ENCODE data around the gene TNFAIP8L1.
"Not testable (repeated sequence)": the region's sequence is repeated elsewhere in the genome, so short reads cannot be mapped to it uniquely, and the experiment has no call there.

TNFAIP8L1 gene

GRCh38 chr19:4638828-4639530, at the start of gene TNFAIP8L1:
Gene TNFAIP8L1 (plus strand): TSS chr19:4639516. CDS start chr19:4651870, 12,354 bp downstream.
- Histone ChIP-seq H3K9ac (ENCODE audit: low read length) (peak within 1 kb of the TSS; percentile 32), H3K27me3 (ENCODE audit: control insufficient read depth, insufficient read depth, low read length) (peaks cover 11% of the 10 kb centered on the region), H3K27ac (ENCODE audit: low read depth, low read length) (no peak within 1 kb of the TSS; the same call in 1 of the 2 replicates), H3K4me3 (ENCODE audit: low read depth, low read length) (peak within 1 kb of the TSS; percentile 75), H3K4me1 (ENCODE audit: control insufficient read depth, insufficient read depth, low read length) (peaks cover 23% of the 10 kb centered on the region), H3K36me3 (ENCODE audit: control insufficient read depth, insufficient read depth, low read length) (no peaks in the 10 kb centered on the region), H3K9me3 (ENCODE audit: control insufficient read depth, insufficient read depth, low read depth, low read length) (no peaks in the 10 kb centered on the region)

GRCh38 chr19:4589579-4590410, 49.5 kb upstream of the TNFAIP8L1 start:
- peaks cover 8% of the 10 kb centered on the region for H3K27me3 ChIP-seq (ENCODE audit: control insufficient read depth, insufficient read depth, low read length)
- H3K4me3 ChIP-seq (ENCODE audit: low read depth, low read length): no peak overlapping the region
- H3K4me1 ChIP-seq (ENCODE audit: control insufficient read depth, insufficient read depth, low read length): peaks cover 23% of the 10 kb centered on the region
- H3K9me3 ChIP-seq (ENCODE audit: control insufficient read depth, insufficient read depth, low read depth, low read length): no peaks in the 10 kb centered on the region
- no peak overlapping the region for H3K9ac ChIP-seq (ENCODE audit: low read length)
- H3K36me3 ChIP-seq (ENCODE audit: control insufficient read depth, insufficient read depth, low read length): no peaks in the 10 kb centered on the region
- no peak overlapping the region for H3K27ac ChIP-seq (ENCODE audit: low read depth, low read length)

GRCh38 chr19:4590559-4590958, 48.8 kb upstream of the TNFAIP8L1 start:
- no peaks in the 10 kb centered on the region for H3K9me3 ChIP-seq (ENCODE audit: control insufficient read depth, insufficient read depth, low read depth, low read length)
- 0 out of 2 replicates have a peak, but pooled peaks cover under 1% of the 10 kb centered on the region for H3K27me3 ChIP-seq (ENCODE audit: control insufficient read depth, insufficient read depth, low read length)
- peaks cover 16% of the 10 kb centered on the region for H3K4me1 ChIP-seq (ENCODE audit: control insufficient read depth, insufficient read depth, low read length)
- H3K27ac ChIP-seq (ENCODE audit: low read depth, low read length): no peak overlapping the region
- no peak overlapping the region for H3K9ac ChIP-seq (ENCODE audit: low read length)
- H3K36me3 ChIP-seq (ENCODE audit: control insufficient read depth, insufficient read depth, low read length): no peaks in the 10 kb centered on the region
- H3K4me3 ChIP-seq (ENCODE audit: low read depth, low read length): no peak overlapping the region

- H3K9me3 ChIP-seq (ENCODE audit: control insufficient read depth, insufficient read depth, low read depth, low read length): no peaks in the 10 kb centered on the region
- H3K4me3 ChIP-seq (ENCODE audit: low read depth, low read length): no peak overlapping the region
- H3K9ac ChIP-seq (ENCODE audit: low read length): no peak overlapping the region
- no peak overlapping the region for H3K27ac ChIP-seq (ENCODE audit: low read depth, low read length)
- H3K36me3 ChIP-seq (ENCODE audit: control insufficient read depth, insufficient read depth, low read length): no peaks in the 10 kb centered on the region
- no peaks in the 10 kb centered on the region for H3K27me3 ChIP-seq (ENCODE audit: control insufficient read depth, insufficient read depth, low read length)
- peaks cover 14% of the 10 kb centered on the region for H3K4me1 ChIP-seq (ENCODE audit: control insufficient read depth, insufficient read depth, low read length)
Observed at GRCh38 chr19:4591320-4591719, 48.0 kb upstream of the TNFAIP8L1 start.

- Histone ChIP-seq H3K9me3 (ENCODE audit: control insufficient read depth, insufficient read depth, low read depth, low read length) (no peaks in the 10 kb centered on the region), H3K27me3 (ENCODE audit: control insufficient read depth, insufficient read depth, low read length) (peaks cover 8% of the 10 kb centered on the region), H3K9ac (ENCODE audit: low read length) (no peak overlapping the region), H3K27ac (ENCODE audit: low read depth, low read length) (no peak overlapping the region), H3K4me1 (ENCODE audit: control insufficient read depth, insufficient read depth, low read length) (peaks cover 7% of the 10 kb centered on the region), H3K36me3 (ENCODE audit: control insufficient read depth, insufficient read depth, low read length) (no peaks in the 10 kb centered on the region), H3K4me3 (ENCODE audit: low read depth, low read length) (no peak overlapping the region)
Observed at GRCh38 chr19:4592445-4592844, 46.9 kb upstream of the TNFAIP8L1 start.

GRCh38 chr19:4593409-4593851, 45.9 kb upstream of the TNFAIP8L1 start:
- Histone ChIP-seq H3K27ac (ENCODE audit: low read depth, low read length) (no peak overlapping the region), H3K4me1 (ENCODE audit: control insufficient read depth, insufficient read depth, low read length) (peaks cover 4% of the 10 kb centered on the region), H3K9ac (ENCODE audit: low read length) (no peak overlapping the region), H3K36me3 (ENCODE audit: control insufficient read depth, insufficient read depth, low read length) (no peaks in the 10 kb centered on the region), H3K4me3 (ENCODE audit: low read depth, low read length) (no peak overlapping the region), H3K9me3 (ENCODE audit: control insufficient read depth, insufficient read depth, low read depth, low read length) (no peaks in the 10 kb centered on the region), H3K27me3 (ENCODE audit: control insufficient read depth, insufficient read depth, low read length) (peaks cover 9% of the 10 kb centered on the region)

GRCh38 chr19:4594201-4594600, 45.1 kb upstream of the TNFAIP8L1 start:
- H3K36me3 ChIP-seq (ENCODE audit: control insufficient read depth, insufficient read depth, low read length): no peaks in the 10 kb centered on the region
- no peaks in the 10 kb centered on the region for H3K9me3 ChIP-seq (ENCODE audit: control insufficient read depth, insufficient read depth, low read depth, low read length)
- no peak overlapping the region for H3K9ac ChIP-seq (ENCODE audit: low read length)
- H3K27ac ChIP-seq (ENCODE audit: low read depth, low read length): no peak overlapping the region
- H3K27me3 ChIP-seq (ENCODE audit: control insufficient read depth, insufficient read depth, low read length): peaks cover 14% of the 10 kb centered on the region
- H3K4me1 ChIP-seq (ENCODE audit: control insufficient read depth, insufficient read depth, low read length): peaks cover 4% of the 10 kb centered on the region
- H3K4me3 ChIP-seq (ENCODE audit: low read depth, low read length): no peak overlapping the region

GRCh38 chr19:4595158-4595557, 44.2 kb upstream of the TNFAIP8L1 start:
- not testable (repeated sequence) for H3K27ac ChIP-seq (ENCODE audit: low read depth, low read length); H3K4me1 ChIP-seq (ENCODE audit: control insufficient read depth, insufficient read depth, low read length); H3K36me3 ChIP-seq (ENCODE audit: control insufficient read depth, insufficient read depth, low read length); H3K9ac ChIP-seq (ENCODE audit: low read length); H3K4me3 ChIP-seq (ENCODE audit: low read depth, low read length); H3K9me3 ChIP-seq (ENCODE audit: control insufficient read depth, insufficient read depth, low read depth, low read length)
- peaks cover 19% of the 10 kb centered on the region for H3K27me3 ChIP-seq (ENCODE audit: control insufficient read depth, insufficient read depth, low read length)

- Histone ChIP-seq H3K4me1 (ENCODE audit: control insufficient read depth, insufficient read depth, low read length) (peaks cover 4% of the 10 kb centered on the region), H3K9me3 (ENCODE audit: control insufficient read depth, insufficient read depth, low read depth, low read length) (no peaks in the 10 kb centered on the region), H3K27ac (ENCODE audit: low read depth, low read length) (no peak overlapping the region), H3K9ac (ENCODE audit: low read length) (no peak overlapping the region), H3K27me3 (ENCODE audit: control insufficient read depth, insufficient read depth, low read length) (peaks cover 26% of the 10 kb centered on the region), H3K4me3 (ENCODE audit: low read depth, low read length) (no peak overlapping the region), H3K36me3 (ENCODE audit: control insufficient read depth, insufficient read depth, low read length) (no peaks in the 10 kb centered on the region)
Observed at GRCh38 chr19:4596033-4596904, 43.0 kb upstream of the TNFAIP8L1 start.

GRCh38 chr19:4597278-4597974, 41.9 kb upstream of the TNFAIP8L1 start:
- peaks cover 26% of the 10 kb centered on the region for H3K27me3 ChIP-seq (ENCODE audit: control insufficient read depth, insufficient read depth, low read length)
- no peak overlapping the region for H3K27ac ChIP-seq (ENCODE audit: low read depth, low read length)
- no peaks in the 10 kb centered on the region; the same call in 1 of the 2 replicates for H3K4me1 ChIP-seq (ENCODE audit: control insufficient read depth, insufficient read depth, low read length)
- H3K9ac ChIP-seq (ENCODE audit: low read length): peak overlapping the region; percentile 25
- peak overlapping the region; percentile 70 for H3K4me3 ChIP-seq (ENCODE audit: low read depth, low read length)
- H3K36me3 ChIP-seq (ENCODE audit: control insufficient read depth, insufficient read depth, low read length): no peaks in the 10 kb centered on the region
- H3K9me3 ChIP-seq (ENCODE audit: control insufficient read depth, insufficient read depth, low read depth, low read length): no peaks in the 10 kb centered on the region

All from HUES6 (cell line).